Measurements from ENCODE around the gene ASB14. TPM values are rescaled to one million over a fixed set of nuclear protein-coding genes. Genes with fewer than 3 reads are reported as not detected.

Gene ASB14
- total RNA-seq, 1 experiment from 2014 or later: not detected

GRCh38 chr3:57261119-57261518 is 31.4 kb downstream of the ASB14 start:
- DNase-seq (ENCODE audit: low read depth): no peak

- no peak for DNase-seq (ENCODE audit: low read depth)
These were observed 34.8 kb downstream of the ASB14 start for GRCh38 chr3:57257678-57258077.

GRCh38 chr3:57256844-57257243 is 35.6 kb downstream of the ASB14 start:
- no peak for DNase-seq (ENCODE audit: low read depth)

GRCh38 chr3:57252404-57252803 is 40.1 kb downstream of the ASB14 start:
- no peak for DNase-seq (ENCODE audit: low read depth)

GRCh38 chr3:57244946-57245345 is 47.5 kb downstream of the ASB14 start:
- no peak for DNase-seq (ENCODE audit: low read depth)

- no peak for DNase-seq (ENCODE audit: low read depth)
These were observed 57.6 kb downstream of the ASB14 start for GRCh38 chr3:57234613-57235575.

GRCh38 chr3:57233799-57234198 is 58.7 kb downstream of the ASB14 start:
- DNase-seq (ENCODE audit: low read depth): no peak

- peak; percentile 6 for DNase-seq (ENCODE audit: low read depth)
These were observed 62.5 kb downstream of the ASB14 start for GRCh38 chr3:57230006-57230405.

- peak; percentile 59 for DNase-seq (ENCODE audit: low read depth)
These were observed 64.3 kb downstream of the ASB14 start for GRCh38 chr3:57227930-57228751.

GRCh38 chr3:57227204-57227929 is 65.1 kb downstream of the ASB14 start, which contains the start of gene APPL1:
Gene APPL1, plus strand, starts transcription at chr3:57227729. Its CDS starts 155 bp downstream, at chr3:57227884.
- DNase-seq (ENCODE audit: low read depth): peak; percentile 92

GRCh38 chr3:57226176-57226575 is 66.3 kb downstream of the ASB14 start:
- DNase-seq (ENCODE audit: low read depth): no peak

- peak; percentile 37 for DNase-seq (ENCODE audit: low read depth)
These were observed 67.6 kb downstream of the ASB14 start for GRCh38 chr3:57224856-57225255.

- peak; percentile 41 for DNase-seq (ENCODE audit: low read depth)
These were observed 70.6 kb downstream of the ASB14 start for GRCh38 chr3:57221883-57222282.

Other genes with a start within 250 kb of the ASB14 start
- 0.39 TPM in 1 of 2 replicates, not detected in the other for gene SPATA12, start 232.0 kb downstream of the ASB14 start, total RNA-seq (2014; rRNA removed; shearing (Covaris generic))
- gene IL17RD, start 127.3 kb downstream of the ASB14 start, total RNA-seq (2014; rRNA removed; shearing (Covaris generic)): 8.8 and 18.7 TPM in 2 replicates
- gene HESX1, start 92.7 kb downstream of the ASB14 start, total RNA-seq (2014; rRNA removed; shearing (Covaris generic)): 1.9 and 2.5 TPM in 2 replicates
- 57.7 and 72.8 TPM in 2 replicates for gene APPL1, start 65.0 kb downstream of the ASB14 start, total RNA-seq (2014; rRNA removed; shearing (Covaris generic))

Measured in RPMI7951 (cell line).